Measurements from ENCODE around the gene EDA2R. TPM values are rescaled to one million over a fixed set of nuclear protein-coding genes. Genes with fewer than 3 reads are reported as not detected.

The EDA2R gene
- total RNA-seq, 1 experiment from 2014 or later, result not detected

DNA sequence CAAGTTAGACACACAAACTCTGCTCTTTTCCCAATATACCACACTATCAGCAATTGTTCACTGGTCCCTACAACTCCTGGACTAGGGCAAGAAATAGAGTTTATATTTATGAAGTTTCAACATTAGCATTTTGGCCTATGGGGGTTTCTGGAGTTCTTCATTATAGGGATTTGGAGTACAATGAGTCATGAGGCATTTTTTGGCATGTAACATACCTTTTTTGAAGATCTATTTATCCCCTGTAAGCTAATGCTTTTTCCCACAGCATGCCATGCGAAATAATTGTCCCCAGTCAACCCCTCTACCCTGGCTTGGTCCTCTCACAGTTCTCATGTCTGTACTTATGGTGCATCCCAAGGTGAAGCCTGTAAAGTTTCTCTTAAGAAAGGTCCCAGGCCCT is 36.7 kb upstream of the EDA2R start:
- TF ChIP-seq, protein P1, sequence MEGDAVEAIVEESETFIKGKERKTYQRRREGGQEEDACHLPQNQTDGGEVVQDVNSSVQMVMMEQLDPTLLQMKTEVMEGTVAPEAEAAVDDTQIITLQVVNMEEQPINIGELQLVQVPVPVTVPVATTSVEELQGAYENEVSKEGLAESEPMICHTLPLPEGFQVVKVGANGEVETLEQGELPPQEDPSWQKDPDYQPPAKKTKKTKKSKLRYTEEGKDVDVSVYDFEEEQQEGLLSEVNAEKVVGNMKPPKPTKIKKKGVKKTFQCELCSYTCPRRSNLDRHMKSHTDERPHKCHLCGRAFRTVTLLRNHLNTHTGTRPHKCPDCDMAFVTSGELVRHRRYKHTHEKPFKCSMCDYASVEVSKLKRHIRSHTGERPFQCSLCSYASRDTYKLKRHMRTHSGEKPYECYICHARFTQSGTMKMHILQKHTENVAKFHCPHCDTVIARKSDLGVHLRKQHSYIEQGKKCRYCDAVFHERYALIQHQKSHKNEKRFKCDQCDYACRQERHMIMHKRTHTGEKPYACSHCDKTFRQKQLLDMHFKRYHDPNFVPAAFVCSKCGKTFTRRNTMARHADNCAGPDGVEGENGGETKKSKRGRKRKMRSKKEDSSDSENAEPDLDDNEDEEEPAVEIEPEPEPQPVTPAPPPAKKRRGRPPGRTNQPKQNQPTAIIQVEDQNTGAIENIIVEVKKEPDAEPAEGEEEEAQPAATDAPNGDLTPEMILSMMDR (IDR thresholded peaks at IDR 0.05; ENCODE audit: insufficient read depth in 1 of 2, low read depth in 1 of 2, low read length in 1 of 2, severe bottlenecking in 1 of 2, unreplicated experiment in 1 of 2), result no peak
- Histone ChIP-seq H3K27me3 (replicated peaks; ENCODE audit: control insufficient read depth, insufficient read depth, low read length) (no peaks in the 10 kb centered on the region), H3K4me3 (ENCODE audit: low read depth, low read length) (no peak overlapping the region), H3K4me1 (no peaks in the 10 kb centered on the region), H3K9me3 (no peaks in the 10 kb centered on the region), H3K36me3 (ENCODE audit: control insufficient read depth, insufficient read depth, low read length) (no peaks in the 10 kb centered on the region)
- ChIA-PET CTCF (no interaction called here), POLR2A (no interaction called here)
- no TSS peak for BruUV-seq (replicated peaks)
- Mint-ChIP-seq H3K27me3 (ENCODE audit: insufficient read depth, unreplicated experiment) (no peaks in the 10 kb centered on the region), H3K4me3 (ENCODE audit: unreplicated experiment) (no peak overlapping the region), H3K4me1 (ENCODE audit: low read depth, unreplicated experiment) (no peaks in the 10 kb centered on the region), H3K9me3 (ENCODE audit: unreplicated experiment) (no peaks in the 10 kb centered on the region), H3K36me3 (ENCODE audit: insufficient read depth, unreplicated experiment) (no peaks in the 10 kb centered on the region), H3K27ac (ENCODE audit: unreplicated experiment) (no peak overlapping the region)
- intact Hi-C loops (cut with micrococcal nuclease; ENCODE audit: unreplicated experiment), result no loop called here
- no peak for DNase-seq

DNA sequence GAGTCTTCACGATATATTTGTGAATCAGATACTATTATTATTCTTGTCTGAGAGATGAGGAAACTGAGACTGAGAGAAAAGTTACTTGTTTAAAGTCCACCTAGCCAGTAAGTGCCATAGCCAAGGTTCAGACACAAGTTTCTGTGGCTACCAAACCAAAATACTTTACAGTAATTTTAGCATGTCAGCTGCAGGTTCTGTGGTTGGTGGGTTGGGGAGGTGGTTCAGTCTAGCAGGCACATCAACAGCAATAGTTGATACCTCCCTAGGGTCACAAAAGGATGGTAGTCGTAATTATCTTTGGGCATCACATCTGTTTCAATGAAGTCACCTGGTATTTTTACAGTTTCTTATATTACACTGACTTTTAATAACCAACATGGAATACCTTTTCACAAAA is 35.6 kb upstream of the EDA2R start:
- no peak for DNase-seq
- H3K4me3 Mint-ChIP-seq (ENCODE audit: unreplicated experiment), result no peak overlapping the region
- TF ChIP-seq, protein P1 (IDR thresholded peaks at IDR 0.05; ENCODE audit: insufficient read depth in 1 of 2, low read depth in 1 of 2, low read length in 1 of 2, severe bottlenecking in 1 of 2, unreplicated experiment in 1 of 2), result no peak
- H3K27me3 Mint-ChIP-seq (ENCODE audit: insufficient read depth, unreplicated experiment), result no peaks in the 10 kb centered on the region
- Histone ChIP-seq H3K9me3 (no peaks in the 10 kb centered on the region), H3K27me3 (replicated peaks; ENCODE audit: control insufficient read depth, insufficient read depth, low read length) (no peaks in the 10 kb centered on the region), H3K4me3 (ENCODE audit: low read depth, low read length) (no peak overlapping the region), H3K4me1 (no peaks in the 10 kb centered on the region), H3K36me3 (ENCODE audit: control insufficient read depth, insufficient read depth, low read length) (no peaks in the 10 kb centered on the region)
- no peak overlapping the region for H3K27ac Mint-ChIP-seq (ENCODE audit: unreplicated experiment)
- CTCF ChIA-PET, result no interaction called here
- H3K9me3 Mint-ChIP-seq (ENCODE audit: unreplicated experiment), result no peaks in the 10 kb centered on the region
- intact Hi-C loops (cut with micrococcal nuclease; ENCODE audit: unreplicated experiment), result no loop called here
- BruUV-seq (replicated peaks), result no TSS peak
- no peaks in the 10 kb centered on the region for H3K4me1 Mint-ChIP-seq (ENCODE audit: low read depth, unreplicated experiment)
- POLR2A ChIA-PET, result no interaction called here
- H3K36me3 Mint-ChIP-seq (ENCODE audit: insufficient read depth, unreplicated experiment), result no peaks in the 10 kb centered on the region

DNA sequence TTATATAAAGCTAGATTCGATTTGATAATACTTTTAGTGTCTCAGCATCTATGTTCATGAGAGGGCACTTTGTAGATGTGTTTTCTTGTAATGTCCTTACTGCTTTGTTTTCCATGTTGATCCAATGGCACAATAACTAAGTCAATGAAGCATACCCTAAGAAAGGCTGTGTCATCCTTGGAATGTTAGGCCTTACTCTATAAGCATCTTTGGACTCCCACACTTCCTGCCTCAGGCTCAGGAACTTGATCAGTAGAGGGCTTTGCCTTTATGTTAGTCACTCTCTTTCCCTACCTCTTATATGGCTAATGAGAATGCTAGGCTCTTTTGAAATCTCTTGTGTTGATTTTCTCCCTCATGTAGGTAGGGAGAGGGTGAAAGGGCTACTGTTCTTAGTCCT is 33.2 kb upstream of the EDA2R start:
- TF ChIP-seq, protein P1 (IDR thresholded peaks at IDR 0.05; ENCODE audit: insufficient read depth in 1 of 2, low read depth in 1 of 2, low read length in 1 of 2, severe bottlenecking in 1 of 2, unreplicated experiment in 1 of 2), result no peak

More for the DNA sequence above, 33.2 kb upstream of the EDA2R start:
- Histone ChIP-seq H3K36me3 (ENCODE audit: control insufficient read depth, insufficient read depth, low read length) (no peaks in the 10 kb centered on the region), H3K9me3 (no peaks in the 10 kb centered on the region), H3K4me3 (ENCODE audit: low read depth, low read length) (no peak overlapping the region), H3K27me3 (replicated peaks; ENCODE audit: control insufficient read depth, insufficient read depth, low read length) (no peaks in the 10 kb centered on the region), H3K4me1 (no peaks in the 10 kb centered on the region)
- Mint-ChIP-seq H3K4me3 (ENCODE audit: unreplicated experiment) (no peak overlapping the region), H3K27ac (ENCODE audit: unreplicated experiment) (no peak overlapping the region), H3K36me3 (ENCODE audit: insufficient read depth, unreplicated experiment) (no peaks in the 10 kb centered on the region), H3K27me3 (ENCODE audit: insufficient read depth, unreplicated experiment) (no peaks in the 10 kb centered on the region), H3K4me1 (ENCODE audit: low read depth, unreplicated experiment) (no peaks in the 10 kb centered on the region), H3K9me3 (ENCODE audit: unreplicated experiment) (no peaks in the 10 kb centered on the region)
- POLR2A ChIA-PET, result no interaction called here
- intact Hi-C loops (cut with micrococcal nuclease; ENCODE audit: unreplicated experiment), result no loop called here
- CTCF ChIA-PET, result no interaction called here
- no TSS peak for BruUV-seq (replicated peaks)
- DNase-seq, result no peak
